Midbrain (tissue), 1 donor: Measurements from ENCODE around the gene LCMT2.

Experiments
- DNase-seq: peaks from one replicate; lab custom pipeline; 2025; lab: John Stamatoyannopoulos, UW

The LCMT2 gene

DNA sequence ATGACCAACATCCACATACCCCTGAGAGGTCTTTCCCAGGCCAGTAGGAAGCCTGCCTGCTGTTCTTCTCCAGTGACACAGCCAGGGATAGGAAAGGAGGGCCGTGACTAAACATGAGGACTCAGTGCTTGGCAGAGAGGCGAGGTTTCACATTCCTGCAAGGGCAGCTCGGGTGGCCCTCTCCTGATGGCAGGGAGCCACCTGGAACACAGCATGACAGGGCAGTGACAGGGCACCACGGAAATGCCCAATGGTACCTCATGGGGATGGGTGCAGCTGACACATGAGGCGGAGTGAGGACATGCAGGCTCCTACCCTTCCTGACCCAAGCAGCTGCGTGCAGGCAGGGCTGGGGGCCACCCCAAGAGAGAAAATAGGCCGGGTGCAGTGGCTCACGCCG lies 56.2 kb downstream of the LCMT2 start:
- DNase-seq, result no peak
